NCI-H2029 (cell line): ENCODE measurements around the gene TMEM183A.

Experiments used
- DNase-seq: peaks from one replicate; lab custom pipeline; 2025; lab: John Stamatoyannopoulos, UW

The TMEM183A gene

DNA sequence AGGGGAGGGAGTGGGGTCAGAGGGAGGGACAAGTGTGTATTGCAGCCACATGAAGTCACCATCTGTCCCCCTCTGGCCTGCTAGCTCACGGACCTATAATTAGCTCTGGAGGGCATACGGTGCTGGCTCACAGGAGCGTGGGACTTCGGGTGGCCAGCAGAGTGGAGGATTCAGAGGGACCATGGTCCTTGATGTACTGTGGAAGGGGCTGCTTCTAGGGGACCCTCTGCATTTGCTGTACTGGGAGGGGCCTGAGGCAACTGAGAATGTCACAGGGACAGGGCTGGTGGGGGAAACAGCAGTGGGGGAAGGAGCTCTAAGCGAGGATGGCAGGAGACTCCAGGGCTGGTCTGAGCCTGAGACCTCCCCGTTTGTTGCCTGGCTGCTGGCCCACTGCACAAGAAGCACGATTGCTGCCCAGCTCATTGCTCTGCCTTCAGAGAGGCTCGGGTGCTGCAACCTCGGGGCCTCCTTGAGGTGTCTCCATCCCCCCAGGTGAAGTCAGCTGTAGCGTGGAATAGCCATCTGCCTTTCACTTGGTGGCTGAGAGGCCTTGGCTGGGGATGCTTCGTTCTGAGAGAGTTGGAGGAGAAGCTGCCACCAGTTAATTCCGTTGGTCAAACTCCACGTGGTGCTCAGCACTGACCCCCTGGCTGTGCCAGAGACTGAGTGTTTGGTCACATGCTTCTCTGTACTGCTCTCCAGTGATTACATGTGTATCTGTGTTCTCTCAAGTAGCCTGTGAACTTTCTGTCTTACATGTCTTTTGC, 21.8 kb downstream of the TMEM183A start:
- DNase-seq = no peak

DNA sequence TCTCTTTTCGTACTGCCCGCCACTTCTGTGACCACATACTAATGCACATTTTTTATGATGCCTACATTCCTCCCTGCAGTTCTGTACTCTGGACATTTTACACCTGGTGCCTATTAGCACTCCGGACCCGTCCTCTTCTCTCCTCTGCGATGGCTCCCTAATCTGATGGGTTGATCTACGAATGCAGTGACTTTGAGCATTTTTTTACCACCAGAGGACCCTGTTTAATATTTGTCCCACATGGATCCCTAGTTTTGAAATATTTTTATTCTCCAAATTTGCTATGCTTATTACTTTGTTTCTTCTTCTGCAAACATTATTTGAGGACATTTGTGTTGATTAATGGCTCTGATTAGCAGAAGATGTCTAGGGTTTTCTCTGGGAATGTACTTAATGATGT, 24.3 kb downstream of the TMEM183A start:
- no peak for DNase-seq

DNA sequence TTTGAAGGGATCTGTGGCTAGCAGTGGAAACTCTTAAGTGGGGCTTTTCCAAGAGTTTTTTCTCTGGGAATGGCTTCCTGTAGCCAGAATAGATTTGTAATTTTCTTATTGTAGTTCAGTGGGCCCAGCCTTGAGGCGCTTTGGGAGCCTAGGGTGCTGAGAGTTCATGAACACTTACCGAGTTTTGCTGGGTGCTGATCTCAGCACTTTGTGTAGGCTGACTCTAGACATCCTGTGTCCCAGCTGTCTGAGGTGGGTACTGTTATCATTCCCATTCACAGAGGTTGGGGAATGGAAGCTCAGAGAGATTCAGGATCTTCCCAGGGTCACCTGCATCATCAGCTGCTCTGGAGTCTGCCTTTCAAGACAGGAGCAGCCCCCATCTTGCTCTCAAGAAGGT, 26.1 kb downstream of the TMEM183A start:
- DNase-seq = no peak

DNA sequence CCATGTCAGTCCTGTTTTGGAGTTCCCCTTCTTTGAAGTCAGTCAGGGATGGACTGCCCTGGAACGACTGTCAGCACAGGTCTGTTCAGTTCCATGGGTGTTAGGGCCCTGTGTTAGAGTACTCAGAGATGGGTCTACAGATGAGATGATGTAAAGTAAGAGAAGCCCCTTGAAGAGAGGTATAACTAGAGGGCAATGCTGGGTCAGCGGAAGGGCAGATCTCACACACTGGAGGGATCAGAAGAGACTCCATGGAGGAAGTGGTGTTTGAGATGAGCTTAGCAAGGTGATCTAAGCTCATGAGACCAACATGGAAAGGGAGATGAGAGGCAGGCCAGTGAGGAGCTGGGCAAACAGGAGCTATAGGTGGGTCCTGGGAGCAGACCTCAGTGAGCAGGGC, 26.7 kb downstream of the TMEM183A start:
- no peak for DNase-seq

DNA sequence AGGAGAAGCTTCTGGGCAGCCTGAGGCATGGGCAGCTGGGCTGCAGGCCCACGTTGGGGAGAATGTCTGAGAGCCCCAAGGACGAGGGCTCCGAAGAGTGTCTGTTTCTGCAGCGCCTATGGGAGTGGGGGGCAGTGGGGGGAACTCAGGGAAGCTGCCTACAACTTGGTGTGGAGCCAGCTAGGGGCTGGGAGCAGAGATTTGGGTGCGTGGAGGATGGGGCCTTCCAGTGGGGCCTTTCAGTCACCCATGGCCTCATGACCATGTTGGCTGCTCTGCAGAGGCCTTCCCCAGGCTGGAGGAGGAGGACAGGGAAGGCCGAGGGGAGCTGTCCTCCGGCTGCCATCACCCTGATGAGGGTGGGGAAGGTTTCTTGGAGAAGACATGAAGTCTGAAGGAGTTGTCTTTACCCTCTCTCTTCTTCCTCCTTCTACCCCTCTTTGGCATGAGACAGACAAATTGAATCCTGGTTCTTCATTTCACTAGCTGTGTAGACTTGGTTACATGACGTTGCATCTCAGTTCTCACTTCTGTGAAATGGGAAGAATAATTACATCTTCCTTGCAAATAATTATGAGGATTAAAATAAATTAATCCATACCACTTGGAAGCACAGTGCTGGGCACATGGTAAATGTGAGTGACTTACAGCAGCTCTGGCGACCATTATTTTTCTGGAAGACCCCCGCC, 27.4 kb downstream of the TMEM183A start:
- DNase-seq = no peak

DNA sequence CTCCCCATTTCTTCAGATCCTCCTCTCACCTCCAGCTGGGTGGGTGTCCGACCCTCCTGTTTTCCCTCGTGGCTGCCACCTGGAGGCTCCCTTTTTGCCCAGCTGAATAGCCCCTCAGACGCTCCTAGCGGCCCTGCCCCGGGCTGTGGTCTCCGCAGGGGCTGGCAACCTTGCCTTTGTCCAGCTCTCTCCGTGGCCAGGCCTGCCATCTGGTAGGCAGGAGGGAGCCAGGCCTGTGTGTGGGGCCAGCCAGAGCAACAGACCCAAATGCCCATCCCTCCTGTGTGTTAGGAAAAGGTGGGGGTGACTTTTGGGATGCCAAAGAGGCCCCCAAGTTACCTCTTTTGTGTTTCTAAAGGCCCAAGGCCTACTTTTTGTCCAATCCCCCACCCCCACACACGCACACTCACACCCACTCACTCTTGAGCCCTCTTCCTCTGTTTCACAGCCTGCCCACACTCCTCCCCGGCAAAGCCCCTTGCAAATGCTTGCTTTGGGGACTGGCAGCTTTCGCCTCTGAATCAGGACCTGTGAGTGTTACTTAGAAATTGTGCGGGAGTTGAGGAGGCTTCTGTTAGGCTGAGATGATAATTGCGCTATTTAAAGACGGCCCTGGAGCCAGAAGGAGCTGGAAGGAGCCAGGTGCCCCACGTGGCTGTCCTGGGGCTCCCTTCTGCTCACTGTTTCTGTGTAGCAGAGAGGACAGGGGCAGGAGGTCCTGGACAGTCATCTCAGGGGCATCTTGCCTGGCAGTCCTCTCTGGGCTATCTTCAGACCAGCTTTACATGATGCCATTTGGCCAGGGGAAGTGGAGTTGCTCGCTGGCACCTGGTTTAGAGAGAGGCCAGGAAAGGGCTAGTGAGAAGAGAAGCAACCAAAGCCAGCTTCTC, 28.2 kb downstream of the TMEM183A start:
- no peak for DNase-seq

DNA sequence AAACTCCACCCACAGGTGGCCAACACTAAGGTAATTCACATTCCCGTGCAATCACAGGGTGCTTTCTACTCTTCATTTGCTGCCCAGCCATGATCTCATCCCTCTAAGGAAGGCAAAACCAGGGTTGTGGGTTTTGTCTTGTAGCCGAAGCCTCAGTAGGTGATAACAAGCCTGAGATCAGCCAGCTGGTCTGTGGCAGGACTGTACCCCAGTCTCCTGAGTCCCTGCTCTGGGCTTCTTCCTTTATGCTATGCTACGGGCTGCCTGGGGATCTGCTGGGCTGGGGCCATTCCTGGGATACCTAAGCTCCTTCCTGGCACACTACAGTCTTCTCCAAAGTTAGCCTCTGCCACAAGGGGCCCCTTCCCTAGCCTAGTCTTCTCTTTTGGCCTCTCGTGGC, 29.0 kb downstream of the TMEM183A start:
- no peak for DNase-seq

DNA sequence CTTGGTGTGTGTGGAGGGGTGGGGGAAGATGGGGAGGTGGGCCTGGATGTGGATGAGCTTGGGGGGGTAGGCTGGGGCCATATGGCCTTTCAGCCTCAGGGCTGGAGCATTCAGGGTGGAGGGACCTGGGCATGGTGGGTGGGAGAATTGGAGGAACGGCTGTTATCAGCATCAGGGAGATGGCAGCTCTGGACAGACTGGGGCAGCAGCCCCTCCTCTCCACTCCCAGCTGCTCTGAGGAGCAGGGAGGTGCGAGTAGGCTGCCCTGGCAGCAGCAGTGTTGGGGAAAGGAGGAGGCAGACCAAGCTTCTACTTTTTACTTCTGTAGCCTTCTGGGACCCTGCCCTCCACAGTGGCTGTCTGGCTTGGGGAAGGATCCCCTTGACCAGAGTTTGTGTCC, 29.4 kb downstream of the TMEM183A start:
- no peak for DNase-seq

DNA sequence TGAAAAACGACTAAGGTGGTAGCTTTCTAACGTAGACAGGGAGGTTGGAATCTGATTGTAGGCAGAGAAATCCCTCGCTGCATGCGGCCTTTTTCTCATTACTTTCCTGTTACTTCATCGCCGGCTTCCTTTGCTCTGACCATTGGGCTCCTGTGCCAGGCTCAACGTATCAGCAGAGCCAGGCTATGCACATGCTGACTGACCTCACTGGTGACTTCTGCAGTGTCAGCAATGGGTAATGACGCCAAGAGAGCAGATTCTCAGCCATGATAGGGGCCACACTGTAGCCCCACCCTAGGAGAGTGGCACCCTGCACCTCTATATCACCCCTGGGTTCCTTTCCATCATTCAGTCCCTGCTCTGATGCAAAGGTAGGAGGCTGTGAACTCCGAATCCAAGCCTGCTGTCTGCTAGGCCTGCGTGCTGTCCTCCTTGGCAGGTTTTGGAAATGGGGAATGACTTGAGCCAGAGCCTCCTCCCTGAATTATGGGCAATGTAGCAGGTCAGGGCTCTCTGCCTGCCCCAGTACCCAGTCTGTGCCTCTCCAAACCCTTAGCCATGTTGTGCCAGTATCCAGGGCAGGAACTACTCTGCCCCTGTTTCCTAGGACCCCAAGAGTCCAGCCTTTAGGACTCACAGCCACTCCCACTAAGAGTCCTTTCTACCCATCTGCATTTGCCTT, 30.5 kb downstream of the TMEM183A start:
- DNase-seq = no peak

DNA sequence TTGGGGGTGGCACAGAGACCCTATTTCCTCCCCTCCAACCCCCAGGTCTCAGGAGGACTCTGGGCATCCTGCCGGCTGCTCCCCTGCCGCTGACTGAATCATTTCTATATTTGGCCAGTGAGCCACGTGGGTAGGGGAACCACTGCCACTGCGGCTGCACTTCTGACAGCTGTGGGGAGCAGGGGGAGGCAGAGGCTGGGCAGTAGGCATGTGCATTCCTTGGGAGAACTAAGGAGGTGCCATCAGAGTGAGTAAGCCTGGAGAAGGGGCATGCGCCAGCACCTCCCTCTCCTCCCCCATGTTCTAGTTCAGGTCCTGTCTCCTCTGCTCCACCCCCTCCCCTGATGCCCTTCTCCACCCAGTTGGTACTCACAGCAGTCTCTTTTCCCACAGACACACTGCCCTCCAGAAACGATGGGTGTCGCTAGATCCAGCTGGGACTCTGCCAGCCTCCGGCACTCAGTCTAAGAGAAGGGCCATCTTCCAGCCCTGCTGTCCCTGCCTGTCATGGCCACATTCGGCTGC, 31.1 kb downstream of the TMEM183A start:
- no peak for DNase-seq

DNA sequence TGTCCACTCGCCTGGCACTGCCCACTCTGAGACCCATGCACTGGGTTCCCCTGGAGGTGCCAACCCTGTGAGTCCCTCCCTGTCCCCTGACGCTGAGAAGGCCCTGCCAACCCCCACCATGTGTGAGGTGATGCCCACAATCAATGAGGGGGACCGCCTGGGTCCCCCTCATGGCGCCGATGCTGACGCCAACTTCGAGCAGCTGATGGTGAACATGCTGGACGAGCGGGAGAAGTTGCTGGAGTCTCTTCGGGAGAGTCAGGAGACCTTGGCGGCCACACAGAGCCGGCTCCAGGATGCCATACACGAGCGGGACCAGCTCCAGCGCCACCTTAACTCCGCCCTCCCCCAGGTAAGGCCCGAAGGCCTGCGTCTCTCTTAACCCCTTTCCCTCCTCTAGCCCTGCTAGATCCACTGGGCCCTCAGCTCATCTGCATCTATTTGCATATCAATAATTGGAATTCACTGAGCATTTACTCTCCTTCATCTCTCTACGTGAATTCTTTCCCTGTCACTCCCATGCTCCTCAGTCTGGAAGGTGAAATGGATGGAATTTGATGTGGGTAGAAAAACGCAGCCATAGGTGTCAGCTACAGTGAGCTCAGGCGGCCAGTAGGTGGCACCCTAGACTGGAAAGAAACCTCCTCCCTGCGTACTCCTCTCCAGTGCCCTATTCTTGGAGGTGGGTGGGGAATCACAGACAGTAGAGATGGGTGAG, 31.9 kb downstream of the TMEM183A start:
- DNase-seq = peak; percentile 65

DNA sequence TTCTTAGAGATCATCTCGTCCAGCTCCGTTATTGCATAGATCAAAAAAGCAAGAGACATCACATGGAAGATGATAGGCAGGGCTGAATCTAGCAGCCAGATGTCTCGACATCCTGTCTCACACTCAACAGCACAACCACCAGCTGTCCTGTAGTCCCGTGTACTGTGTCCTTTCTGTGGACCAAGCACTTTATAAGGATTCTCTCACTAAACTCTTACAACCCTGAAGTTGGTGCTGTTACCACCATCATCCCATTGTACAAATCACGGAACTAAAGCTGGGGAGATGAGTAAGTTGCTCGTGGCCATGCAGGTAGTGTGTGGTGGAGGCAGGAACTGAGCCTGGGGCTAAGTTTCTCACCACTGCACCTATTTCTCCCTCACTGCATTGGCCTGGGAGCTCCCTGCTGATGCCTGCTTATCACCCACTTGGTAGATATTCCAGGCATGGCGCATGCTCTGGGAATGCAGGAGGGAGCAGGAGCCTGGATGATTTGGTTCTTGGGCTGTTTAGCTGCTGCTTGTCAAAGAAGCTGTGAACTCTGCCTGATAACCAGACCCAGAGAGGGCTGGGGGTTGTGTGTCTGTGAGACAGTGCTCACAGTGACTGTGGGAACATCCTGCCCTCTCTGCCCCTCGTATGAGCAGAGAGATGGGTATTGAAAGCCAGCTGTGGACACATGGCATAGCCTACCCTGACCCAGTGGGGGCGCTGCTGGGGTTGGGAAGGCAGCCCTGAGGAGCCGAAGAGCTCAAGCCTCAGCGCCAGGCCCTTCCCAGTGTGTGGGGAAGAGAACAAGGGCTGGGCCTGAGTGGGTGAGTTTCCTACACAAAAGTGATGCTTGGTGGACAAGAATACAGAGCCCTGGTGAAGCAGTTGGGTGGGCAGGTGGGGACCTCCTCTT, 32.7 kb downstream of the TMEM183A start:
- no peak for DNase-seq

DNA sequence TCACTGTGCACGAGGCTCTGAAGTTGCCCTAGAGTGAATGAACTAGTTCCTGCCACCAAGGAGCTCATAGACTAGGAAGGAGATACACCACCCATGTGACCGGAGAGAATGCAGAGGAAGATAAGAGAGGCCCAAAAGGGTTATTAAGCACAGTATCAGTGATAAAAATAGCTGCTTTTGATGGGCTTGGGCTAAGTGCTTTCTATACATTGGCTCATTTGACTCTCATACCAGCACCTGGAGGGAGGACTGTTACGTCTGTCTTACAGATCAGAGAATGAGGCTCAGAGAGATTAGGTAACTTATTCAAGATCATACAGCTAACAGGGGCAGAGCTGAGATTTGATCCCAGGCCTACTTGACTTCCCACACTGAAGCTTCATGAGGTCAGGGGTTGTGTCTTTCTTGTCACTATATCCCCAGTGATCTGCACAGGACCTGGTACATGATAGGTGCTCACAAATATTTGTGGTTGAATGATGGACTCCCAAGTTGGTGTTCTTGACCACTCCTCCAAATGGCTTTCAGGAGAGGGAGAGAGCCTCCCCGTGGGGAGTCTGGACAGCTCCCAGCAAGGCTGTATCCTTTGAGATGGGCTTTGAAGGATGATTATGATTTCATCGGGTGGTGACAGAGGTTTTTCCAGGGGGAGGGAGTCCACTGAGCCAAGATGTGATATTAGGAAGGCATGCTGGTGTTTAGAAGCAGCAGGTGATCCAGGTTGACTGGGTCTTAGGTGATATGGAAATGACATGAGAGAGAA, 33.5 kb downstream of the TMEM183A start:
- DNase-seq = no peak

DNA sequence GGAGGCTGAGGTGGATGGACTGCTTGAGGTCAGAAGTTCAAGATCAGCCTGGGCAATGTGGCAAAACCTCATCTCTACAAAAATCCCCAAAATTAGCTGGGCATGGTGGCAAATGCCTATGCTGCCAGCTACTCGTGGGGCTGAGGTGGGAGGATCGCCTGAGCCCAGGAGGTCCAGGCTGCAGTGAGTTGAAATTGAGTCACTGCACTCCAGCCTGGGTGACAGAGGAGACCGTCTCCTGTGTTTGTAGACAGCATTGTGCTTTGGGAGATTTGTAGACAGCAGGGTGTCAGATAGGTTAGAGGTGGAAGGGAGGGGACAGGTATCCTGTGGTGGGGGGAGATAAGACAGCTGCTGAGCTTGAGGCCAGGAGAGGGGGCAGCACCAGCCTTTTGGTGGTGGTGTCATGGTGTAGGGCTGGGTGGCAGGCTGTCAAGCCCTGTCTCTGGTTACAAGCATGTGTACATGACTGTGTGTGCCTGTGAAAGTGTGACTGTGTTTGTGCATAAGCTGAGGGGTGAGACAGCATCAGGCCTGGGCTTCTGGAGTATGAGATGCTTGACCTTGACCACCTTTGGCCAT, 34.3 kb downstream of the TMEM183A start:
- no peak for DNase-seq

DNA sequence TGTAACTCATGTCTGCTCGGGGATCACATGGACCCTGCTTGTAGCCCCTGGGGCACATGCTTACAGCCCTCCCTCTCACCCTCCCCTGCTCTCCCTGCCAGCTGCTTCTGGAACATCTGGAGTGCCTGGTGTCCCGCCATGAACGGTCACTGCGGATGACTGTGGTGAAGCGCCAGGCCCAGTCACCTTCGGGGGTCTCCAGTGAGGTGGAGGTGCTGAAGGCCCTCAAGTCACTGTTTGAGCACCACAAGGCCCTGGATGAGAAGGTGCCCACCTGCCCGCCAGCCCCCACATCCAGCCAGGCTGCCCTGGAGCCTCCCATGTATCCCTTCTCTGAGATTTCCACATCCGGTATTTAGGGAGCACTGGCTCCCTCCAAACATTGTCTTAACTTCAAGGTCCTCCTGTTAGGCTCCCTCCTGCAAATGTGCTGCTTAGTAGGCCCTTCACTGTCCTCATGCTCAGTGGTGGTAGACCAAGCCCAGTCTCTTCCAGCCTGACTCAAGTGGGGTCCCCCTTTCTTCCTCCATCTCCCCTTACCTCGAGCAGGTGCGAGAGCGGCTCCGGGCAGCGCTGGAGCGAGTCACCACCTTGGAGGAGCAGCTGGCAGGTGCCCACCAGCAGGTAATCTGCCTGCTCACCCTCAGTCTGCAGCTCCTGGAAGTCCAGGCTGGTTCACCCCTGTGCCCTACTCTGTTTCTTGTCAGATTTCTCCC, 36.8 kb downstream of the TMEM183A start:
- DNase-seq = no peak

DNA sequence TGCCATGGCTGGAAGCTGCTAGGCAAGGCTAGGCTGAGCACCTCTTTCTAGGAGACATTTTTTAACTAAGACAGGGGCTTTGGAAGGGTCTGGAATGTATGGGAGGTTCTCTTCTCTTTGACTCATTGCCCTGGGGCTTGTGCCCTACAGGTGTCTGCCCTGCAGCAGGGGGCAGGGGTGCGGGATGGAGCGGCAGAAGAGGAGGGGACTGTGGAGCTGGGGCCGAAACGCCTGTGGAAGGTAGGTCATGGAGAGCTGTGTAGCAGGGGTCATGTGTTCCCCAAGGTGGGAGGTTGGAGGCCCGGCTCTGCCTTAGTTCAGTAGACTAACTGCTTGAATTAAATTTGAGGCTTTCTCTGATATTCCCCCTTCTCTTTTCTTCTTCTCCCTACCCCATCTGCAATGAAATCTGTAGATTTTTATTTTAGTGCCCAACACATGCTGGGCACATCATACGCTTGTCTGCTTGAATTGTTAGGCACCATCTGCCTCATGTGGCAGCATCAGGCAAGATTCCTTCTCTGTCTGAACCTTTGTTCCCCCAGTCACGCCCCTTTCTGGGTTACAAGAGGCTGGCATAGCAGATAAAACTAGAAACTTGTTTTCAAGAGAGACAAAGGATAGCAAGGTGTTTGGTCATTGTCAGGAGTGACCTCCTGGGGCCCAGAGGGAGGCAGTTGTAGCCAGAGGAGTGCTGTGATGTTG, 37.5 kb downstream of the TMEM183A start:
- DNase-seq = no peak

DNA sequence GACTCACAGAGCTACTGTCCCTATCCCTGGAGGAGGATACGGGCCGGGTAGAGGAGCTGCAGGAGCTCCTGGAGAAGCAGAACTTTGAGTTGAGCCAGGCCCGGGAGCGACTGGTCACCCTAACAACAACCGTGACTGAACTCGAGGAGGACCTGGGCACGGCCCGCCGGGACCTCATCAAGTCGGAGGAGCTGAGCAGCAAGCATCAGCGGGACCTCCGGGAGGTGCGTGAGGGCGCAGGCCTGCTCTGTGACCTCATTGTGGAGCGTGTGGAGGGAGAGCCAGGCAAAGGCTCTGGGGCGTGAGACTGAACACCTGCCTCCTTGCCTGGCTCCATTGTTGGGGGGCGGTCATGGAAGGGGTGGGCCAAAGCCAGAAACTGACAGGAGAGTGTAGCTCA, 38.2 kb downstream of the TMEM183A start:
- DNase-seq = no peak
